Mammary epithelial cell (primary cell): ENCODE measurements around the gene MAPKAPK2.
"Not testable (repeated sequence)": the region's sequence is repeated elsewhere in the genome, so short reads cannot be mapped to it uniquely, and the experiment has no call there.

ENCODE experiments used
- EZH2 ChIP-seq: IDR thresholded peaks from 2 replicates; pipeline ENCODE4 v1.6.1; 2012; ENCODE audit warnings: low read length, inconsistent platforms, borderline replicate concordance
- TF ChIP-seq, protein P1 (sequence below), 2 donors: IDR thresholded peaks in 1 of 2; conservative IDR thresholded peaks in 1 of 2; 2 replicates each; pipeline ENCODE4 v1.5.1; 2011 to 2012; ENCODE audit warnings: inconsistent platforms in 2 of 2, low read length in 2 of 2, mild to moderate bottlenecking in 2 of 2, control low read depth in 1 of 2, low read depth in 1 of 2; ENCODE audit not compliant: insufficient read depth in 1 of 2; ENCODE audit errors: extremely low read depth in 1 of 2

DNA sequence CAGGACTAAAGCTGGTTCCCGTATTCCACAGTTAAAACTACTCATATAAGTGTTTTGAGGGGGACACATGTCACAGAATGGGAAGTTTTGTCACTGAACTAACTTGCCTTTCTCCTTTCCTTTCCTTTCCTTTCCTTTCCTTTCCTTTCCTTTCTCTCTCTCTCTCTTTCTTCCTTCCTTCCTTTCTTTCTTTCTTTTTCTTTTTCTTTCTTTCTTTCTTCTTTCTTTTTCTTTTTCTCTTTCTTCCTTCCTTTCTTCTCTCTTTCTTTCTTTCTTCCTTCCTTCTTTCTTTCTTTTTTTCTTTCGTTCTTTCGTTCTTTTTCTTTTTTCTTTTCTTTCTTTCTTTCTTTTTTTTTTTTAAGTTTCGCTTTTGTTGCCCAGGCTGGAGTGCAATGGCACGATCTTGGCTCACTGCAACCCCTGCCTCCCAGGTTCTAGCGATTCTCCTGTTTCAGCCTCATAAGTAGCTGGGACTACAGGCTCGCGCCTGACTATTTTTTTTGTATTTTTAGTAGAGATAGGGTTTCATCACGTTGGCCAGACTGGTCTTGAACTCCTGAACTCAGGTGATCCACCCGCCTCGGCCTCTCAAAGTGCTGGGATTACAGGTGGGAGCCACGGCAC is 78.1 kb downstream of the MAPKAPK2 start:
- TF ChIP-seq, protein P1, sequence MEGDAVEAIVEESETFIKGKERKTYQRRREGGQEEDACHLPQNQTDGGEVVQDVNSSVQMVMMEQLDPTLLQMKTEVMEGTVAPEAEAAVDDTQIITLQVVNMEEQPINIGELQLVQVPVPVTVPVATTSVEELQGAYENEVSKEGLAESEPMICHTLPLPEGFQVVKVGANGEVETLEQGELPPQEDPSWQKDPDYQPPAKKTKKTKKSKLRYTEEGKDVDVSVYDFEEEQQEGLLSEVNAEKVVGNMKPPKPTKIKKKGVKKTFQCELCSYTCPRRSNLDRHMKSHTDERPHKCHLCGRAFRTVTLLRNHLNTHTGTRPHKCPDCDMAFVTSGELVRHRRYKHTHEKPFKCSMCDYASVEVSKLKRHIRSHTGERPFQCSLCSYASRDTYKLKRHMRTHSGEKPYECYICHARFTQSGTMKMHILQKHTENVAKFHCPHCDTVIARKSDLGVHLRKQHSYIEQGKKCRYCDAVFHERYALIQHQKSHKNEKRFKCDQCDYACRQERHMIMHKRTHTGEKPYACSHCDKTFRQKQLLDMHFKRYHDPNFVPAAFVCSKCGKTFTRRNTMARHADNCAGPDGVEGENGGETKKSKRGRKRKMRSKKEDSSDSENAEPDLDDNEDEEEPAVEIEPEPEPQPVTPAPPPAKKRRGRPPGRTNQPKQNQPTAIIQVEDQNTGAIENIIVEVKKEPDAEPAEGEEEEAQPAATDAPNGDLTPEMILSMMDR (conservative IDR thresholded peaks at IDR 0.05 in 1 of 2, IDR thresholded peaks at IDR 0.05 in 1 of 2; ENCODE audit: extremely low read depth in 1 of 2, insufficient read depth in 1 of 2, low read depth in 1 of 2, low read length in 2 of 2) = not testable (repeated sequence)
- TF ChIP-seq EZH2 = not testable (repeated sequence)
